Fibroblast of villous mesenchyme (primary cell): ENCODE results near the gene ZNF418. TPM values are rescaled to one million over a fixed set of nuclear protein-coding genes. Genes with fewer than 3 reads are reported as not detected.
"Not testable (repeated sequence)": the region's sequence is repeated elsewhere in the genome, so short reads cannot be mapped to it uniquely, and the experiment has no call there.

ENCODE experiments used
- DNase-seq: peaks from one replicate; pipeline ENCODE4 v3.0.0-alpha.2; 2010; ENCODE audit warnings: low read depth
- H3K4me3 ChIP-seq: 2 replicates; pipeline ENCODE4 v1.5.1; 2011; ENCODE audit warnings: low read depth, mild to moderate bottlenecking, low read length
- total RNA-seq: library from RNA; depleted of rRNA; stranded (reverse); fragments of >200 nt; gene quantifications from 2 replicates; pipeline ENCODE4 v1.2.3, GENCODE V29; 2012
- TF ChIP-seq, protein P1 (sequence below): IDR thresholded peaks from 2 replicates; pipeline ENCODE4 v1.5.1; 2012; ENCODE audit warnings: low read depth, mild to moderate bottlenecking, low read length; ENCODE audit not compliant: insufficient read depth

The ZNF418 gene
- total RNA-seq, 1 donor = 5.2 TPM

DNA sequence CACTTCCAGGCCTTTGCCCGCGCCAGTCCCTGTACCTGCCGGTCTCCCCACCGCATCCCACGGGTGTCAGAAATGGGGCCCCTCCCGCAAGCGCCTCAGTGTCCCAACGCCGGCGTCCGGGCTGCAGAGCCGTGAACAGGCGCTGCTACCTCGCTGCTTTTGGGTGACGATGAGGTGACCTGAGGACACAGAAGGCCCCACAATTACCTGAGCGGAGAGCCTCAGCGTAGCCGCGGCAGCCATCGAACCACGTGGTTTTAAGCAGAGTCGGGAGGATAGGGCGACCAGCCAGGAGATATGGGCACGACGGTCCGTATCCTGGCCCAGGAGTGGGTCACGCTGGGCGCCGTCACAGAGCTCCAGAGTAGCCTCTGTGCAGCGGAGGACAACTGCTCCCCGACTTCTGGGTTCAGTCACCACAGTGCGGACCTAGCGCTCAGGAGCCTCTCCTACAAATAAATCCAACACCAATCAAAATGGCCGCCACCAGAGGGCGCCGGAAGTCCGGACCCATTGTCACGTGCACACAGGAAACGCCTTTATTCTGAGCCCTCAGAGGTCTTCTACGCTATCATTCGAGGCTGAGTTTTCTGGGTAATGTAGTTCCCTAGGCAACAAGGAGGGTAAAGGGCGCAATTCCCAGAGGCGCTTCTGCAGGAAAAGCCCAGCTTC lies 46.5 kb downstream of the ZNF418 start, which contains the start of gene ZNF814:
Gene ZNF814, minus strand, starts transcription at position 478 of the 672 bp plus-strand sequence. Its CDS starts 235 bp downstream, at position 243.
- TF ChIP-seq, protein P1, sequence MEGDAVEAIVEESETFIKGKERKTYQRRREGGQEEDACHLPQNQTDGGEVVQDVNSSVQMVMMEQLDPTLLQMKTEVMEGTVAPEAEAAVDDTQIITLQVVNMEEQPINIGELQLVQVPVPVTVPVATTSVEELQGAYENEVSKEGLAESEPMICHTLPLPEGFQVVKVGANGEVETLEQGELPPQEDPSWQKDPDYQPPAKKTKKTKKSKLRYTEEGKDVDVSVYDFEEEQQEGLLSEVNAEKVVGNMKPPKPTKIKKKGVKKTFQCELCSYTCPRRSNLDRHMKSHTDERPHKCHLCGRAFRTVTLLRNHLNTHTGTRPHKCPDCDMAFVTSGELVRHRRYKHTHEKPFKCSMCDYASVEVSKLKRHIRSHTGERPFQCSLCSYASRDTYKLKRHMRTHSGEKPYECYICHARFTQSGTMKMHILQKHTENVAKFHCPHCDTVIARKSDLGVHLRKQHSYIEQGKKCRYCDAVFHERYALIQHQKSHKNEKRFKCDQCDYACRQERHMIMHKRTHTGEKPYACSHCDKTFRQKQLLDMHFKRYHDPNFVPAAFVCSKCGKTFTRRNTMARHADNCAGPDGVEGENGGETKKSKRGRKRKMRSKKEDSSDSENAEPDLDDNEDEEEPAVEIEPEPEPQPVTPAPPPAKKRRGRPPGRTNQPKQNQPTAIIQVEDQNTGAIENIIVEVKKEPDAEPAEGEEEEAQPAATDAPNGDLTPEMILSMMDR = peak; percentile 36
- H3K4me3 ChIP-seq = peak within 1 kb of the TSS; percentile 66

GRCh38 chr19:57888107-57888559 lies 47.1 kb downstream of the ZNF418 start:
- H3K4me3 ChIP-seq = peak overlapping the region; percentile 66
- no peak for DNase-seq
- TF ChIP-seq, protein P1 = no peak

More for the DNA sequence above, 46.5 kb downstream of the ZNF418 start, which contains the start of gene ZNF814:
- DNase-seq = peak; percentile 79

GRCh38 chr19:57887195-57887941 lies 47.8 kb downstream of the ZNF418 start:
- TF ChIP-seq, protein P1 = no peak
- no peak overlapping the region for H3K4me3 ChIP-seq
- DNase-seq = peak; percentile 76

DNA sequence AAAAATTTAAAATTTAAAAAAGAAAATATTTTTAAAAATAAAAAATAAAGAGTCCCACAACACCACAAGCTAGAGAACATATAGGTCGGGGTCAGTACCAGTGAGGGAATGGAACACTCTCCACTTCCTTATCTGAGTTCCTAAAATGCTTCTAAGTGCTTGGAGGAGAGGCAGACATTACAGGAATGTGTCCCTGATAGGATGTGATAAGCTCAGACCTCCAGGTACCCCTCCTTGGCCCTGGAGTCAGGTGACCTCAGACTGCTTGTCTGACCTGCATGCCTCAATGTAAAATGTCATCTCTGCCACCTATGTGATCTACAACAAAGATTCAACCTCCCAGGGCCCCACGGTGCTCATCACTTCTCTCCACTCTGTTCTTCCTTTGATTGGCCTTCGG lies 49.2 kb downstream of the ZNF418 start:
- no peak for DNase-seq
- TF ChIP-seq, protein P1 = no peak
- no peak overlapping the region for H3K4me3 ChIP-seq

DNA sequence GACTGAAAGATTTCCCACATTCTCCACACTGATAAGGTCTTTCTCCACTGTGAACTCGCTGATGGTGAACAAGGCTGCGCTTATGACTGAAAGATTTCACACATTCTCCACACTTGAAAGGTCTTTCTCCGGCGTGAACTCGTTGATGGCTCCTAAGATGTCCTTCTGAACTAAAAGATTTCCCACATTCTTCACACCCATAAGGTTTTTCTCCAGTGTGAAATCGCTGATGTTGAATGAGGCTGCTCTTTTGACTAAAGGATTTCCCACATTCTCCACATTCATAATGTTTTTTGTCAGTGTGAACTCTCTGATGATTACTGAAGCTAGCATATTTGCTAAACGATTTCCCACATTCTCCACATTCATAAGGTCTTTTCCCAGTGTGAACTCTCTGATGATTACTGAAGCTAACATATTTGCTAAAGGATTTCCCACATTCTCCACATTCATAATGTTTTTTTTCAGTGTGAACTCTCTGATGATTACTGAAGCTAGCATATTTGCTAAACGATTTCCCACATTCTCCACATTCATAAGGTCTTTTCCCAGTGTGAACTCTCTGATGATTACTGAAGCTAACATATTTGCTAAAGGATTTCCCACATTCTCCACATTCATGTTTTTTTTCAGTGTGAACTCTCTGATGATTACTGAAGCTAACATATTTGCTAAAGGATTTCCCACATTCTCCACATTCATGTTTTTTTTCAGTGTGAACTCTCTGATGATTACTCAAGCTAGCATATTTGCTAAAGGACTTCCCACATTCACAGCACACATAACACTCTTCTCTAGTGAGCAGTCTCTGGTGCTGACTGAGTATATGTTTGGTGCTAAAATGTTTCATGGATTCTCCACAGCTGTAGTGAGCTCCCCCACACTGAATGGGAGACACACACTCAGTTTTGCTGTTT lies 61.1 kb downstream of the ZNF418 start:
- H3K4me3 ChIP-seq, DNase-seq: not testable (repeated sequence)

DNA sequence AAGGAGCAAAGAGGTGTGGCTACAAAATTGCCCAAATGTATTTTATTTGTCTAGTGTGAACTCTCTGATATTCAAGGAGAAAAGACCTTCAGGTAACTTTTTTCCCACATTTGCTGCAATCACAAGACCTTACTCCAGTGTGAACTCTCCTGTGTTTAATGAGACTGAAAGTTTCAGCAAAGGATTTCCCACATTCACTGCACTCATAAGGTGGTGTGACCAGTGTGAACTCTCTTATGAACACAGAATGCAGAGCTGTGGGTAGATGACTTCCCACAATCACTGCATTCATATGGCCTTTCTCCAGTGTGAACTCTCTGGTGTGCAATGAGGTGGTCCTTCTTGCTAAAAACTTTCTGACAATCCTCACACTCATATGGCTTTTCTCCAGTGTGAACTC lies 62.8 kb downstream of the ZNF418 start:
- DNase-seq = no peak
- TF ChIP-seq, protein P1 = no peak
- H3K4me3 ChIP-seq = no peak overlapping the region

Other genes starting within 250 kb of the ZNF418 start
- 1.3 and 1.7 TPM in 2 replicates for gene ZNF154, start 226.2 kb downstream of the ZNF418 start, total RNA-seq
- gene ZNF671, start 207.8 kb downstream of the ZNF418 start, total RNA-seq = 5.8 and 6.9 TPM in 2 replicates
- gene ZNF776, start 188.6 kb downstream of the ZNF418 start, total RNA-seq = 11.9 and 14.7 TPM in 2 replicates
- 12.2 and 22.9 TPM in 2 replicates for gene ZNF586, start 165.7 kb downstream of the ZNF418 start, total RNA-seq
- gene ZNF552, start 120.5 kb downstream of the ZNF418 start, total RNA-seq = 7.4 and 12.1 TPM in 2 replicates
- 25.1 and 28.1 TPM in 2 replicates for gene ZNF587B, start 105.1 kb downstream of the ZNF418 start, total RNA-seq
- 22.2 and 29.8 TPM in 2 replicates for gene ZNF587, start 85.5 kb downstream of the ZNF418 start, total RNA-seq
- 7.8 and 9.3 TPM in 2 replicates for gene ZNF814, start 46.4 kb downstream of the ZNF418 start, total RNA-seq
- gene ZNF417, start 18.8 kb downstream of the ZNF418 start, total RNA-seq = 12.2 and 19.4 TPM in 2 replicates
- 4.8 and 5.2 TPM in 2 replicates for gene ZNF256, start 12.3 kb upstream of the ZNF418 start, total RNA-seq
- under 0.01 and 0.32 TPM in 2 replicates for gene C19orf18, start 39.1 kb upstream of the ZNF418 start, total RNA-seq
- 13.8 and 16.8 TPM in 2 replicates for gene ZNF606, start 67.4 kb upstream of the ZNF418 start, total RNA-seq
- gene ZSCAN1, start 98.6 kb upstream of the ZNF418 start, total RNA-seq = not detected in 2 replicates
- 1.6 and 4.3 TPM in 2 replicates for gene ZNF135, start 123.9 kb upstream of the ZNF418 start, total RNA-seq
- 10.6 and 16.0 TPM in 2 replicates for gene ZSCAN18, start 162.8 kb upstream of the ZNF418 start, total RNA-seq
- gene ZNF329, start 215.4 kb upstream of the ZNF418 start, total RNA-seq = 9.7 and 14.2 TPM in 2 replicates
- gene ZNF274, start 247.7 kb upstream of the ZNF418 start, total RNA-seq = 12.9 and 17.7 TPM in 2 replicates